HCT116 (cell line): Measurements from ENCODE around the gene THSD4. TPM values are rescaled to one million over a fixed set of nuclear protein-coding genes. Genes with fewer than 3 reads are reported as not detected.

ENCODE experiments used
- ATAC-seq: fragments of 200-7000 bp; cut with Tn5 transposase; 2 replicates; pipeline ENCODE4 v1.9.1; 2020; ENCODE audit warnings: mild to moderate bottlenecking, moderate library complexity
- BruUV-seq: library from RNA; stranded (reverse); fragments of 400-500 nt; replicated peaks from 2 replicates; lab custom pipeline; 2021; lab: Mats Ljungman, UMichigan
- CTCF ChIA-PET: fragments of 300-600 bp; sonication (Branson Sonifier 250); formaldehyde crosslinking; loops from one replicate; lab custom pipeline; 2021; ENCODE audit warnings: antibody characterized with exemption; lab: Charles Lee
- POLR2A ChIA-PET: fragments of 300-600, 350-600 bp; sonication (Branson Sonifier 250); formaldehyde crosslinking; loops from one replicate; lab custom pipeline; 2021; ENCODE audit warnings: antibody characterized with exemption; lab: Charles Lee
- RAD21 ChIA-PET, 2 experiments: fragments of 300-600 bp; sonication (Branson Sonifier 250); formaldehyde crosslinking; loops; one replicate each; lab custom pipeline; 2023; ENCODE audit warnings: low total read pairs in 2 of 2; ENCODE audit not compliant: uncharacterized antibody in 2 of 2, unreplicated experiment in 2 of 2, low non-redundant PET in 1 of 2; lab: Charles Lee
- DNase-seq: peaks from one replicate; pipeline ENCODE4 v3.0.0-alpha.2; 2010; ENCODE audit warnings: low read depth, low spot score
- H2AFZ ChIP-seq: fragments of 200-600 bp; shearing (Covaris generic), sonication (generic); 2 replicates; pipeline ENCODE4 v1.6.1; 2017; ENCODE audit warnings: low read depth, mixed run types, mixed read lengths, antibody characterized with exemption, low read length; ENCODE audit not compliant: poor library complexity, severe bottlenecking
- H3K27ac ChIP-seq: 2 replicates; pipeline ENCODE4 v1.5.1; 2012; ENCODE audit warnings: low read depth, low read length
- H3K27me3 ChIP-seq: fragments of 200-600 bp; sonication (generic); 2 replicates; pipeline ENCODE4 v1.6.1; 2016; ENCODE audit warnings: mixed run types, low read length, mixed read lengths; ENCODE audit not compliant: insufficient read depth
- H3K36me3 ChIP-seq, 2 experiments: fragments of 200-500 bp in 1 of 2; fragments of 200-600 bp in 1 of 2; sonication (Bioruptor generic) in 1 of 2; sonication (generic) in 1 of 2; 2 replicates each; pipeline versions ENCODE4 v1.5.1 to v1.6.1; 2014 to 2016; ENCODE audit warnings: low read length in 2 of 2, inconsistent platforms in 1 of 2, mixed read lengths in 1 of 2, mixed run types in 1 of 2; ENCODE audit not compliant: insufficient read depth in 2 of 2, control insufficient read depth in 1 of 2
- H3K4me1 ChIP-seq, 2 experiments: fragments of 200-600 bp in 1 of 2; sonication (generic) in 1 of 2; 2 replicates each; pipeline versions ENCODE4 v1.5.1 to v1.6.1; 2012 to 2017; ENCODE audit warnings: low read length in 2 of 2, inconsistent platforms in 1 of 2, mild to moderate bottlenecking in 1 of 2, mixed read lengths in 1 of 2, mixed run types in 1 of 2, moderate library complexity in 1 of 2; ENCODE audit not compliant: insufficient read depth in 2 of 2, control insufficient read depth in 1 of 2
- H3K4me2 ChIP-seq: fragments of 200-600 bp; sonication (generic); 2 replicates; pipeline ENCODE4 v1.6.1; 2017; ENCODE audit warnings: mixed run types, low read length, mixed read lengths
- H3K4me3 ChIP-seq, 2 experiments: fragments of 200-600 bp in 1 of 2; sonication (generic) in 1 of 2; replicated peaks in 1 of 2; 2 replicates each; pipeline ENCODE4 v1.5.1; 2011 to 2016; ENCODE audit warnings: low read length in 2 of 2, control low read depth in 1 of 2, low read depth in 1 of 2, mild to moderate bottlenecking in 1 of 2, mixed read lengths in 1 of 2, mixed run types in 1 of 2
- H3K79me2 ChIP-seq: fragments of 200-600 bp; sonication (generic); 2 replicates; pipeline ENCODE4 v1.6.1; 2017; ENCODE audit warnings: mild to moderate bottlenecking, mixed run types, low read length, moderate library complexity, mixed read lengths; ENCODE audit not compliant: insufficient read depth
- H3K9ac ChIP-seq: fragments of 200-600 bp; sonication (generic); 2 replicates; pipeline ENCODE4 v1.6.1; 2016; ENCODE audit warnings: low read length, mixed read lengths
- H3K9me2 ChIP-seq: fragments of 200-600 bp; sonication (generic), shearing (Covaris generic); 2 replicates; pipeline ENCODE4 v1.6.1; 2017; ENCODE audit warnings: mixed run types, mild to moderate bottlenecking, moderate library complexity; ENCODE audit not compliant: insufficient read depth
- H3K9me3 ChIP-seq, 2 experiments: fragments of 200-500 bp in 1 of 2; fragments of 200-600 bp in 1 of 2; sonication (Bioruptor generic) in 1 of 2; sonication (generic) in 1 of 2; 2 replicates each; pipeline ENCODE4 v1.6.1; 2014 to 2017; ENCODE audit warnings: low read length in 2 of 2, mixed read lengths in 2 of 2, inconsistent platforms in 1 of 2, low read depth in 1 of 2, mild to moderate bottlenecking in 1 of 2, mixed run types in 1 of 2, moderate library complexity in 1 of 2; ENCODE audit not compliant: control insufficient read depth in 1 of 2, insufficient read depth in 1 of 2
- H4K20me1 ChIP-seq: fragments of 200-600 bp; sonication (generic), shearing (Covaris generic); 2 replicates; pipeline ENCODE4 v1.6.1; 2017; ENCODE audit warnings: mixed run types, mild to moderate bottlenecking, moderate library complexity; ENCODE audit not compliant: insufficient read depth
- CBX3 ChIP-seq: IDR thresholded peaks from 2 replicates; pipeline ENCODE4 v1.6.1; 2012; ENCODE audit warnings: low read depth
- CEBPB ChIP-seq: IDR thresholded peaks from 2 replicates; pipeline ENCODE4 v1.6.1; 2012; ENCODE audit warnings: low read depth
- ELF1 ChIP-seq: IDR thresholded peaks from 2 replicates; pipeline ENCODE4 v1.6.1; 2012; ENCODE audit warnings: low read depth, borderline replicate concordance
- EZH2 ChIP-seq: fragments of 200-600 bp; sonication (generic); IDR thresholded peaks from 2 replicates; pipeline ENCODE4 v1.6.1; 2017; ENCODE audit warnings: antibody characterized with exemption, mixed run types
- FOSL1 ChIP-seq: IDR thresholded peaks from 2 replicates; pipeline ENCODE4 v1.6.1; 2012; ENCODE audit warnings: low read depth
- JUND ChIP-seq: IDR thresholded peaks from 2 replicates; pipeline ENCODE4 v1.6.1; 2012
- POLR2A ChIP-seq: IDR thresholded peaks from 2 replicates; pipeline ENCODE4 v1.7.0; 2011; ENCODE audit warnings: borderline replicate concordance; ENCODE audit not compliant: insufficient read depth, insufficient read length; ENCODE audit errors: extremely low read depth
- RAD21 ChIP-seq: IDR thresholded peaks from 2 replicates; pipeline ENCODE4 v1.6.1; 2012; ENCODE audit warnings: low read depth, mild to moderate bottlenecking
- SIN3A ChIP-seq: IDR thresholded peaks from 2 replicates; pipeline ENCODE4 v1.6.1; 2012; ENCODE audit warnings: low read depth
- SP1 ChIP-seq: IDR thresholded peaks from 2 replicates; pipeline ENCODE4 v1.6.1; 2012; ENCODE audit warnings: low read depth
- SRF ChIP-seq: IDR thresholded peaks from 2 replicates; pipeline ENCODE4 v1.6.1; 2012; ENCODE audit warnings: low read depth
- TCF7L2 ChIP-seq: IDR thresholded peaks from 2 replicates; pipeline ENCODE4 v1.7.0; 2011; ENCODE audit warnings: borderline replicate concordance, inconsistent platforms; ENCODE audit not compliant: insufficient read depth, insufficient read length; ENCODE audit errors: extremely low read depth
- YY1 ChIP-seq: IDR thresholded peaks from 2 replicates; pipeline ENCODE4 v1.6.1; 2011; ENCODE audit warnings: low read length, low read depth, moderate library complexity, mild to moderate bottlenecking; ENCODE audit not compliant: insufficient replicate concordance; ENCODE audit errors: extremely low read depth
- ZFX ChIP-seq: fragments of 450-650 bp; IDR thresholded peaks from 2 replicates; pipeline ENCODE4 v1.6.1; 2017
- ZNF274 ChIP-seq: fragments of 200-500 bp; sonication (Bioruptor generic); IDR thresholded peaks from 2 replicates; pipeline ENCODE4 v1.6.1; 2014; ENCODE audit warnings: mild to moderate bottlenecking, low read depth, low read length, inconsistent platforms
- intact Hi-C: fragments of 100-400 bp; cut with micrococcal nuclease; formaldehyde crosslinking; loops from 2 replicates; pipeline ENCODE4 v1.10.0; 2022
- total RNA-seq: library from RNA; stranded (reverse); gene quantifications from one replicate; pipeline ENCODE4 v1.2.1, GENCODE V29; 2021; ENCODE audit not compliant: unreplicated experiment
- TF ChIP-seq, protein P1 (sequence below), 3 experiments: fragments of 200-600 bp in 1 of 3; sonication (generic) in 1 of 3; IDR thresholded peaks in 2 of 3; conservative IDR thresholded peaks in 1 of 3; 2 replicates each; pipeline ENCODE4 v1.5.1; 2012 to 2017; ENCODE audit warnings: low read depth in 2 of 3, low read length in 2 of 3, antibody characterized with exemption in 1 of 3, borderline replicate concordance in 1 of 3, control low read depth in 1 of 3, mild to moderate bottlenecking in 1 of 3, mixed read lengths in 1 of 3, mixed run types in 1 of 3, moderate library complexity in 1 of 3; ENCODE audit not compliant: insufficient read depth in 1 of 3
- TF ChIP-seq, protein P2 (sequence below): IDR thresholded peaks from 2 replicates; pipeline ENCODE4 v1.6.1; 2012
- TF ChIP-seq, protein P3 (sequence below): IDR thresholded peaks from 2 replicates; pipeline ENCODE4 v1.6.1; 2011; ENCODE audit warnings: mild to moderate bottlenecking, low read length, moderate library complexity; ENCODE audit not compliant: insufficient replicate concordance; ENCODE audit errors: extremely low read depth

Gene THSD4
- total RNA-seq, 1 experiment from 2014 or later: 30.5 TPM

DNA sequence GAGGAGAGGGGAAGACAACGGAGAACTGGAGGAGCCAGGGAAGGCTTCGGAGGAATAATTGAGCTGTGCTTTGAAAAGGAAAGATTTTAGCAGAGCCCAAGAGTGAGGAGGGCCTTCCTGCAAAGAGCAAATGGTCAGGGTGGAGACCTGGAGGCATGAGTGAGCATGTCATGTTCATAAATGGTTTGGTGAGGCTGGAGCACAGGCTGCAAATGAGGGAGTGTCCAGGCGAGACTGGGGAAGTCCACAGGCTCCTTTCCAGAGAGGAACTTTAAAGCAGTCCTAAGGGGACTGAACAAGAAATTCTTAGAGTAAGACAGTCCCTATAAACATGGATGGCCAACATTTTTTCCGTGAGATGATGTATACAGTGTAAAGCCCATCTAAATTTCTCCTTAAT lies 108.8 kb downstream of the THSD4 start:
- Histone ChIP-seq H3K4me3 (no peak overlapping the region), H3K27ac (no peak overlapping the region), H4K20me1 (no peaks in the 10 kb centered on the region), H3K36me3 (no peaks in the 10 kb centered on the region), H3K27me3 (no peaks in the 10 kb centered on the region), H3K4me2 (no peak overlapping the region), H3K79me2 (no peaks in the 10 kb centered on the region), H3K4me1 (peaks cover 0 to 12% of the 10 kb centered on the region in 2 experiments; a peak in 1 of 4 replicates), H3K9me2 (no peaks in the 10 kb centered on the region), H3K9ac (no peak overlapping the region), H2AFZ (no peak overlapping the region), H3K9me3 (no peaks in the 10 kb centered on the region)
- ChIA-PET RAD21 (no interaction called here), CTCF (no interaction called here), POLR2A (no interaction called here)
- no peak for ATAC-seq
- intact Hi-C loops: no loop called here
- BruUV-seq: no TSS peak
- DNase-seq: no peak
- TF ChIP-seq TCF7L2 (no peak), SIN3A (no peak)

DNA sequence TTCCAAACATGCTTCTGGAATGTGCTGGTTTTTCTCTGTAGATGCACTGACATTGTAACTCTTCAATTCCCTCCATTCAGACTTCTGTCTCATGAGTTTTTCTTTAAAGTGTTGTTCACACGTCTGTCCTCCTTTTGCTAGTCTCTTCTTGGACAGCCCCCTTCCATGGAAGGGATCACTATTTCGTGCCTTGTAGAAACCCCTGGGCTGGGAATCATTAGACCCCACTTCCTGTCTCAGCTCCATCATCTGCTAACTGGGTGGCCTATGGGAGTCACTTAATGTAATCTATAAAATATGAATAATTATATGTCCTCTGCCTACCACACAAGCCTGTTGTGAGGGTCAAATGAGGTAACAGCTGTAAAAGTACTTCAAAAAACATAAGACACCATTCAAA lies 110.6 kb downstream of the THSD4 start:
- no TSS peak for BruUV-seq
- no peak overlapping the region for H3K4me2 ChIP-seq
- no peak for DNase-seq
- no peak overlapping the region for H2AFZ ChIP-seq
- no peak for ATAC-seq
- CTCF ChIA-PET: no interaction called here
- H3K27me3 ChIP-seq: no peaks in the 10 kb centered on the region
- H3K36me3 ChIP-seq: no peaks in the 10 kb centered on the region
- RAD21 ChIA-PET: no interaction called here
- POLR2A ChIA-PET: no interaction called here
- no peak overlapping the region for H3K9ac ChIP-seq
- H3K4me1 ChIP-seq: peaks cover 0 to 12% of the 10 kb centered on the region in 2 experiments; a peak in 1 of 4 replicates
- H3K79me2 ChIP-seq: no peaks in the 10 kb centered on the region
- H3K9me3 ChIP-seq: no peaks in the 10 kb centered on the region
- no peak overlapping the region for H3K27ac ChIP-seq
- no peak overlapping the region for H3K4me3 ChIP-seq
- H4K20me1 ChIP-seq: no peaks in the 10 kb centered on the region
- no peaks in the 10 kb centered on the region for H3K9me2 ChIP-seq
- no peak for TF ChIP-seq ZFX
- no peak for TF ChIP-seq CEBPB
- TF ChIP-seq SRF: no peak
- TF ChIP-seq TCF7L2: no peak
- TF ChIP-seq SP1: no peak
- no peak for TF ChIP-seq CBX3
- TF ChIP-seq, protein P1, sequence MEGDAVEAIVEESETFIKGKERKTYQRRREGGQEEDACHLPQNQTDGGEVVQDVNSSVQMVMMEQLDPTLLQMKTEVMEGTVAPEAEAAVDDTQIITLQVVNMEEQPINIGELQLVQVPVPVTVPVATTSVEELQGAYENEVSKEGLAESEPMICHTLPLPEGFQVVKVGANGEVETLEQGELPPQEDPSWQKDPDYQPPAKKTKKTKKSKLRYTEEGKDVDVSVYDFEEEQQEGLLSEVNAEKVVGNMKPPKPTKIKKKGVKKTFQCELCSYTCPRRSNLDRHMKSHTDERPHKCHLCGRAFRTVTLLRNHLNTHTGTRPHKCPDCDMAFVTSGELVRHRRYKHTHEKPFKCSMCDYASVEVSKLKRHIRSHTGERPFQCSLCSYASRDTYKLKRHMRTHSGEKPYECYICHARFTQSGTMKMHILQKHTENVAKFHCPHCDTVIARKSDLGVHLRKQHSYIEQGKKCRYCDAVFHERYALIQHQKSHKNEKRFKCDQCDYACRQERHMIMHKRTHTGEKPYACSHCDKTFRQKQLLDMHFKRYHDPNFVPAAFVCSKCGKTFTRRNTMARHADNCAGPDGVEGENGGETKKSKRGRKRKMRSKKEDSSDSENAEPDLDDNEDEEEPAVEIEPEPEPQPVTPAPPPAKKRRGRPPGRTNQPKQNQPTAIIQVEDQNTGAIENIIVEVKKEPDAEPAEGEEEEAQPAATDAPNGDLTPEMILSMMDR (IDR thresholded peaks at IDR 0.05 in 2 of 3, conservative IDR thresholded peaks at IDR 0.05 in 1 of 3; ENCODE audit: borderline replicate concordance in 1 of 3, insufficient read depth in 1 of 3, low read depth in 2 of 3, low read length in 2 of 3): no peak
- TF ChIP-seq ZNF274: no peak
- no peak for TF ChIP-seq RAD21
- no peak for TF ChIP-seq ELF1
- no peak for TF ChIP-seq POLR2A
- TF ChIP-seq YY1: no peak
- TF ChIP-seq EZH2: no peak
- TF ChIP-seq JUND: no peak
- TF ChIP-seq, protein P2, sequence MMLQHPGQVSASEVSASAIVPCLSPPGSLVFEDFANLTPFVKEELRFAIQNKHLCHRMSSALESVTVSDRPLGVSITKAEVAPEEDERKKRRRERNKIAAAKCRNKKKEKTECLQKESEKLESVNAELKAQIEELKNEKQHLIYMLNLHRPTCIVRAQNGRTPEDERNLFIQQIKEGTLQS: no peak
- TF ChIP-seq, protein P3, sequence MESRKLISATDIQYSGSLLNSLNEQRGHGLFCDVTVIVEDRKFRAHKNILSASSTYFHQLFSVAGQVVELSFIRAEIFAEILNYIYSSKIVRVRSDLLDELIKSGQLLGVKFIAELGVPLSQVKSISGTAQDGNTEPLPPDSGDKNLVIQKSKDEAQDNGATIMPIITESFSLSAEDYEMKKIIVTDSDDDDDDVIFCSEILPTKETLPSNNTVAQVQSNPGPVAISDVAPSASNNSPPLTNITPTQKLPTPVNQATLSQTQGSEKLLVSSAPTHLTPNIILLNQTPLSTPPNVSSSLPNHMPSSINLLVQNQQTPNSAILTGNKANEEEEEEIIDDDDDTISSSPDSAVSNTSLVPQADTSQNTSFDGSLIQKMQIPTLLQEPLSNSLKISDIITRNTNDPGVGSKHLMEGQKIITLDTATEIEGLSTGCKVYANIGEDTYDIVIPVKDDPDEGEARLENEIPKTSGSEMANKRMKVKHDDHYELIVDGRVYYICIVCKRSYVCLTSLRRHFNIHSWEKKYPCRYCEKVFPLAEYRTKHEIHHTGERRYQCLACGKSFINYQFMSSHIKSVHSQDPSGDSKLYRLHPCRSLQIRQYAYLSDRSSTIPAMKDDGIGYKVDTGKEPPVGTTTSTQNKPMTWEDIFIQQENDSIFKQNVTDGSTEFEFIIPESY: no peak
- no peak for TF ChIP-seq FOSL1
- TF ChIP-seq, all 23 proteins: peak for 0
- intact Hi-C loops: no loop called here
